Articular chondrocyte of knee joint (primary cell): Measurements from ENCODE around the gene FAM53C. TPM values are rescaled to one million over a fixed set of nuclear protein-coding genes. Genes with fewer than 3 reads are reported as not detected.

Source experiments
- total RNA-seq: library from RNA; depleted of rRNA; stranded (reverse); fragments of >200 nt; gene quantifications from 2 replicates; pipeline ENCODE4 v1.2.3, GENCODE V29; 2012

Gene FAM53C
- 32.1 and 32.6 TPM in 2 replicates for total RNA-seq

DNA sequence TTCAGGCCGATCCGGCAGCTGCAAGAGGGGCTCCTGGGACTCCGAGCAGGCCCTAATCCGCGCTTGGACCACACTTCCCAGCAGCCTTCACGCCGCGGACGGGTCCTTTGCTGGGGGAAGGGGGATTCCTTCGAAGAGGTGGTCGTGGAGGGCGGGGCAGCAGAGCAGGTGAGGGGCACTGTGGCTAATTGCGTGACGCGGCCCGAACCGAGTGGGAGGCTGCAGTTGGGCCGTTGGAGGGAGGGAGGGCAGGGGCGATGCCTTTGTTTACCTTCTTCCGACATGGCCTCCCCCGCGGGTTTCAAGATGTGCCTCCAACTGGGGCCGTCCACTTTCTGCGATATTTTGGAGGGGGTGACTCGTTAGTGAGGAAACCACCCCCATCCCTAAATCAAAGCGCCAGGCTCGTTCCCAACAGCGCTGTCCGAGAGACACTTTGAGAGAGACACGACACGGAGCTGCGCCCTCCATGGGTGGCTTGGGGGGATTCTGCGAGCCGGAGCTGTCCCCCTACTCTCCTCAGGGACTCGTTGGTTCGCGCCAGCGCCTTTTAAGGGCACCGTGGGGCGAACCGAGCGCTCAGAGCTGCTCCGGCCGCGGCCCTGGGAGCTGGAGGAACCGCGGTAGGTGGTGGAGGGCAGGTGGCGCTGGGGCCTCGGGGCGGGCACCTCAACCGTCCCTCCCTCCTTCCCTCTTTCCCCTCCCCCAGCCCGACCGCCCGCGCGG lies at the start of gene FAM53C:
FAM53C (plus strand) TSS at position 582 of the 726 bp plus-strand sequence. CDS start 3,070 bp downstream, outside the sequence.

DNA sequence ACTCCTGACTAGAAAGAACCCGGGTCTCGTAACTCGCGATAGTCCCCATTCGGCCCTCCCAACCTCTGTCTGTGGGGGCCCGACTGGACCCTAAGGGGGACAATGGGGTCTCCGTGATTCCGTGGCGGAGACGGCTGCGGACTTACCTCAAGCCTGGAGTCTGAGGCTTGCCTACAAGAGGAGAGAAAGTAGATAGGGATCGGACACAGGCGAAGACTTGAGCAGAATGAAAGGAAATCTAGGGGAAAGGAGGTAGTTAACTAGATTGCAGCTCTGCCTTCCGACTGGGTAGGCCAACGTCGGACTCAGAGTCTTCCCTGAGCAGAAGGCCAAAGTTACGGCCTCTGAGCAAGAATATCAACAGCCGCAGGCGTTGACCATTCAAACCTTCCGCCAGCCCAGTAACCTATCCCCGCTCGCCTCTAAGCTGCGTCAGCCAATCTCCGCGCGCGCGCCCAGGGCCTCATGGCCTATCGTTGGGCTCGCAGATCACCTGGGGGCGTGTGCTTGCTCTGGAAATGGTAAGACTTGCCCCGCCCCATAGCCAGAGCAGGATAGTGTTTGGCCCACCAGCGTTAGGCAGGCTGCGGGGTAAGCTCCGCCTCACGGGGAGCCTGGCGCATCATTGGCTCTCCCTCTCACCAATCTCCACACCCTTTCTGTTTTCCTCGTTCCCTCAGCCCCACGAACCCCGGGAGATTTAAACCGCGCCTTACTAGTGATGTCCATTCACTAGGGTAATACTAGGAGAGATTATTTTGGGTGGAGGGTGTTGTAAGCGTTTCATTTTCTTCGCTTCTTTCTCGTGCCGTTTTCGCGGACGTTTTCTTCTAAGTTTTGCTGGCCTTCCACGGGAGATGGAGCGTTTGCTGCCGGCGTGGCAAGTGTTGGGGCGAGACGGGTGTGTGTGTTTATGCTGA lies 6.4 kb upstream of the FAM53C start, which contains the start of gene CDC25C:
CDC25C (minus strand) TSS at position 356 of the 920 bp plus-strand sequence. CDS start 624 bp downstream, outside the sequence.

DNA sequence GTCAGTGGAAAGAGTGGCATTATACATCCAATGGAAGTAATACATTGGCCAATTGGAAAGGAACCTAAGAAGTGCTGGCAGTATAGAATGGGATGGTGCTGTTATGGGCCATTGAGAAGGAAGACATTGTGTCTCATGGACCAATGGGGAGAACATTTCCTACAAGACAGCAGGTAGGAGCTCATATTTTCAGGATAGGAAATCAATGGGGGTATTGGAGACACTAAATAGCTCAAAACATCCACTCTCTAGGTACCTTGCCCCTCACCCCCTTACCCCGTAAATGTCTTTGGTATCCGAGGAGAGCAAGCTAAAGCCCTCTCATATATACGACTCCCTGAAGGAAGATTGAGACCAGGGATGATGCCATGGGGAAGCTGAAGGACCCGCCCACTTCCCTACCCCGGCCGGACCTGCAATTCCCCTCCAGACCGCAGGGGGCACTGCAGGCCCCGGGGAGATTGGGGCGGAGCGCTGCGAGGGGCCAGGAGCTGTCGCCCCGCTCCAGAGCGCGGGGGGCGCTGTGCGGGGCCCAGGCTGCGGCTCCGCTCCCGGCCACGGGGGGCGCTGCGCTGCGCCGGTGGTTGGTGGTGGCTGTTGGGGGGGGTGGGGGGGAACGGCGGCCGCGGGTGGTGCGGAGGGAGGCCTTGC lies 14.1 kb downstream of the FAM53C start, which contains the start of gene KDM3B:
KDM3B (plus strand) TSS at position 615 of the 651 bp plus-strand sequence. CDS start 111 bp downstream, outside the sequence.

Other genes starting within 250 kb of the FAM53C start
- 11.1 and 11.5 TPM in 2 replicates for gene NME5, start 198.8 kb upstream of the FAM53C start, total RNA-seq
- 61.4 and 63.9 TPM in 2 replicates for gene BRD8, start 159.6 kb upstream of the FAM53C start, total RNA-seq
- gene KIF20A, start 159.2 kb upstream of the FAM53C start, total RNA-seq, result 31.6 and 47.7 TPM in 2 replicates
- gene CDC23, start 124.9 kb upstream of the FAM53C start, total RNA-seq, result 32.6 and 34.2 TPM in 2 replicates
- not detected in 2 replicates for gene GFRA3, start 63.6 kb upstream of the FAM53C start, total RNA-seq
- gene CDC25C, start 6.5 kb upstream of the FAM53C start, total RNA-seq, result 3.4 and 5.9 TPM in 2 replicates
- gene KDM3B, start 14.4 kb downstream of the FAM53C start, total RNA-seq, result 55.7 and 60.1 TPM in 2 replicates
- gene REEP2, start 100.8 kb downstream of the FAM53C start, total RNA-seq, result 8.2 and 11.9 TPM in 2 replicates
- 4.6 and 23.8 TPM in 2 replicates for gene EGR1, start 127.2 kb downstream of the FAM53C start, total RNA-seq
- 120 and 137 TPM in 2 replicates for gene ETF1, start 205.0 kb downstream of the FAM53C start, total RNA-seq
- gene HSPA9, start 237.1 kb downstream of the FAM53C start, total RNA-seq, result 306 and 331 TPM in 2 replicates